GM23248 (cell line): ENCODE data around the gene DEPDC7. TPM values are rescaled to one million over a fixed set of nuclear protein-coding genes. Genes with fewer than 3 reads are reported as not detected.

ENCODE experiments used
- DNase-seq: peaks from one replicate; pipeline ENCODE4 v3.0.0-alpha.2; 2015
- H2AFZ ChIP-seq: fragments of 200-600 bp; sonication (generic); 2 replicates; pipeline ENCODE4 v1.6.1; 2016; ENCODE audit warnings: antibody characterized with exemption
- H3F3A ChIP-seq: fragments of 200-600 bp; sonication (generic); 2 replicates; pipeline ENCODE4 v1.6.1; 2016; ENCODE audit warnings: mild to moderate bottlenecking, antibody characterized with exemption, mixed run types; ENCODE audit not compliant: insufficient read depth
- H3K27ac ChIP-seq: fragments of 200-600 bp; sonication (generic); 2 replicates; pipeline ENCODE4 v1.5.1; 2016; ENCODE audit warnings: mild to moderate bottlenecking
- H3K27me3 ChIP-seq: fragments of 200-600 bp; sonication (generic); replicated peaks from 2 replicates; pipeline ENCODE4 v1.6.1; 2016; ENCODE audit warnings: mild to moderate bottlenecking; ENCODE audit not compliant: insufficient read depth
- H3K36me3 ChIP-seq: fragments of 200-600 bp; sonication (generic); 2 replicates; pipeline ENCODE4 v1.6.1; 2016; ENCODE audit warnings: low read depth, mild to moderate bottlenecking
- H3K4me1 ChIP-seq: fragments of 200-600 bp; sonication (generic); 2 replicates; pipeline ENCODE4 v1.6.1; 2016; ENCODE audit warnings: mild to moderate bottlenecking; ENCODE audit not compliant: insufficient read depth
- H3K4me2 ChIP-seq: fragments of 200-600 bp; sonication (generic); one replicate; pipeline ENCODE4 v1.6.1; 2016; ENCODE audit warnings: mild to moderate bottlenecking; ENCODE audit not compliant: unreplicated experiment
- H3K4me3 ChIP-seq: fragments of 200-600 bp; sonication (generic); 2 replicates; pipeline ENCODE4 v1.5.1; 2016; ENCODE audit warnings: mild to moderate bottlenecking
- H3K79me2 ChIP-seq: fragments of 200-600 bp; sonication (generic); 2 replicates; pipeline ENCODE4 v1.6.1; 2016; ENCODE audit warnings: mild to moderate bottlenecking; ENCODE audit not compliant: insufficient read depth
- H3K9ac ChIP-seq: fragments of 200-600 bp; sonication (generic); 2 replicates; pipeline ENCODE4 v1.6.1; 2016; ENCODE audit warnings: mild to moderate bottlenecking
- H3K9me2 ChIP-seq: fragments of 200-600 bp; sonication (generic); 2 replicates; pipeline ENCODE4 v1.6.1; 2016; ENCODE audit warnings: mixed run types, mild to moderate bottlenecking, moderate library complexity; ENCODE audit not compliant: insufficient read depth
- H3K9me3 ChIP-seq: fragments of 200-600 bp; sonication (generic); one replicate; pipeline ENCODE4 v1.6.1; 2017; ENCODE audit warnings: low read depth
- H4K20me1 ChIP-seq: fragments of 200-600 bp; sonication (generic); 2 replicates; pipeline ENCODE4 v1.6.0; 2016; ENCODE audit not compliant: insufficient read depth
- EZH2 ChIP-seq: fragments of 200-600 bp; sonication (generic); IDR thresholded peaks from 2 replicates; pipeline ENCODE4 v1.6.1; 2018; ENCODE audit warnings: antibody characterized with exemption, mild to moderate bottlenecking; ENCODE audit not compliant: insufficient read depth, poor library complexity, severe bottlenecking
- EZH2phosphoT487 ChIP-seq: fragments of 200-600 bp; sonication (generic); IDR thresholded peaks from 2 replicates; pipeline ENCODE4 v1.6.1; 2018; ENCODE audit warnings: antibody characterized with exemption, moderate library complexity, mild to moderate bottlenecking, low read depth; ENCODE audit not compliant: insufficient read depth
- WGBS, 2 experiments: methylation state at CpG; one replicate each; pipeline ENCODE4 v1.1.6; 2015 to 2017; ENCODE audit warnings: low lambda C conversion rate in 2 of 2, low coverage in 1 of 2; ENCODE audit errors: missing lambda C conversion rate in 2 of 2; 5-methylcytosine and 5-hydroxymethylcytosine counted together
- in situ Hi-C: fragments of 300-500 bp; cut with MboI; formaldehyde crosslinking; loops from 2 replicates; pipeline ENCODE4 v1.15.0; 2020
- polyA plus RNA-seq: library from polyadenylated mRNA; unstranded; fragments of >200 nt; fragmentation: Nextera tagmentation; extraction: Ambion mirVana; gene quantifications from 2 replicates; pipeline ENCODE4 v1.2.1, GENCODE V29; 2016
- total RNA-seq: library from RNA; depleted of rRNA; stranded (reverse); fragments of >200 nt; shearing (Covaris generic); gene quantifications from 2 replicates; pipeline ENCODE4 v1.2.3, GENCODE V29; 2014

Gene DEPDC7
- total and polyA plus RNA-seq, 2 experiments from 2014 or later: 4.8 to 9.9 TPM

GRCh38 chr11:32991427-32991826, 24.3 kb upstream of the DEPDC7 start:
- Histone ChIP-seq H3K79me2 (no peaks in the 10 kb centered on the region), H4K20me1 (no peaks in the 10 kb centered on the region), H3K27me3 (no peaks in the 10 kb centered on the region), H3K9me2 (no peaks in the 10 kb centered on the region), H3K4me3 (no peak overlapping the region), H3K36me3 (no peaks in the 10 kb centered on the region), H3K4me1 (peaks cover 5% of the 10 kb centered on the region; the same call in 1 of the 2 replicates), H3K9me3 (no peaks in the 10 kb centered on the region), H3F3A (no peaks in the 10 kb centered on the region), H3K9ac (no peak overlapping the region), H3K27ac (no peak overlapping the region), H2AFZ (no peak overlapping the region), H3K4me2 (no peak overlapping the region)
- WGBS, 2 experiments: 71 to 86% methylated on average over 3 of the region's 3 CpGs
- no peak for DNase-seq
- in situ Hi-C loops: no loop called here
- no peak for TF ChIP-seq EZH2phosphoT487
- no peak for TF ChIP-seq EZH2

- Histone ChIP-seq H3K4me2 (no peak overlapping the region), H3K27me3 (no peaks in the 10 kb centered on the region), H4K20me1 (no peaks in the 10 kb centered on the region), H3K9ac (no peak overlapping the region), H3K79me2 (no peaks in the 10 kb centered on the region), H3K9me3 (no peaks in the 10 kb centered on the region), H3K27ac (no peak overlapping the region), H3K4me1 (peaks cover 5% of the 10 kb centered on the region; the same call in 1 of the 2 replicates), H3K4me3 (no peak overlapping the region), H2AFZ (no peak overlapping the region), H3K9me2 (no peaks in the 10 kb centered on the region), H3K36me3 (no peaks in the 10 kb centered on the region), H3F3A (no peaks in the 10 kb centered on the region)
- no peak for DNase-seq
- in situ Hi-C loops: no loop called here
- TF ChIP-seq EZH2phosphoT487: no peak
- no peak for TF ChIP-seq EZH2
Observed at GRCh38 chr11:32991898-32992297, 23.8 kb upstream of the DEPDC7 start.

- no peaks in the 10 kb centered on the region for H3K27me3 ChIP-seq
- H3F3A ChIP-seq: peaks cover 12% of the 10 kb centered on the region
- H3K4me3 ChIP-seq: peak overlapping the region; percentile 16; the same call in 1 of the 2 replicates
- in situ Hi-C loops: no loop called here
- peak overlapping the region; percentile 77 for H3K4me2 ChIP-seq
- no peaks in the 10 kb centered on the region for H3K36me3 ChIP-seq
- H3K9ac ChIP-seq: no peak overlapping the region
- peak overlapping the region; percentile 61 for H2AFZ ChIP-seq
- no peaks in the 10 kb centered on the region for H4K20me1 ChIP-seq
- H3K79me2 ChIP-seq: no peaks in the 10 kb centered on the region
- H3K9me3 ChIP-seq: no peaks in the 10 kb centered on the region
- peak overlapping the region; percentile 46 for H3K27ac ChIP-seq
- peaks cover 18% of the 10 kb centered on the region for H3K4me1 ChIP-seq
- no peaks in the 10 kb centered on the region for H3K9me2 ChIP-seq
- TF ChIP-seq EZH2 (no peak), EZH2phosphoT487 (no peak)
- DNase-seq: peak; percentile 80
Observed at GRCh38 chr11:33000181-33000580, 15.5 kb upstream of the DEPDC7 start.

- in situ Hi-C loops: no loop called here
- 79 to 85% methylated on average over 6 of the region's 6 CpGs for WGBS, 2 experiments
- DNase-seq: no peak
Observed at GRCh38 chr11:33001281-33001680, 14.4 kb upstream of the DEPDC7 start.

GRCh38 chr11:33001751-33002542, 13.7 kb upstream of the DEPDC7 start:
- no peaks in the 10 kb centered on the region for H3K9me3 ChIP-seq
- H3K27ac ChIP-seq: no peak overlapping the region
- 73 to 80% methylated on average over 8 of the region's 8 CpGs for WGBS, 2 experiments
- H3K9ac ChIP-seq: no peak overlapping the region
- H3K36me3 ChIP-seq: no peaks in the 10 kb centered on the region
- H3K79me2 ChIP-seq: no peaks in the 10 kb centered on the region
- TF ChIP-seq EZH2 (no peak), EZH2phosphoT487 (no peak)
- no peaks in the 10 kb centered on the region for H4K20me1 ChIP-seq
- no peaks in the 10 kb centered on the region for H3K27me3 ChIP-seq
- peaks cover 12% of the 10 kb centered on the region for H3F3A ChIP-seq
- DNase-seq: no peak
- H3K4me2 ChIP-seq: no peak overlapping the region
- H3K9me2 ChIP-seq: no peaks in the 10 kb centered on the region
- in situ Hi-C loops: no loop called here
- H2AFZ ChIP-seq: no peak overlapping the region
- no peak overlapping the region for H3K4me3 ChIP-seq
- peaks cover 18% of the 10 kb centered on the region for H3K4me1 ChIP-seq

More at GRCh38 chr11:33001281-33001680, 14.4 kb upstream of the DEPDC7 start:
- Histone ChIP-seq H3K36me3 (no peaks in the 10 kb centered on the region), H3K79me2 (no peaks in the 10 kb centered on the region), H2AFZ (peak overlapping the region; percentile 61; the same call in 1 of the 2 replicates), H3K9me2 (no peaks in the 10 kb centered on the region), H3K4me2 (peak overlapping the region; percentile 77), H3K9me3 (no peaks in the 10 kb centered on the region), H3F3A (peaks cover 12% of the 10 kb centered on the region), H3K27me3 (no peaks in the 10 kb centered on the region), H3K27ac (no peak overlapping the region), H3K4me1 (peaks cover 18% of the 10 kb centered on the region), H3K4me3 (no peak overlapping the region), H4K20me1 (no peaks in the 10 kb centered on the region), H3K9ac (no peak overlapping the region)
- TF ChIP-seq EZH2phosphoT487 (no peak), EZH2 (no peak)
